Occipital lobe (tissue), 2 donors: Measurements from ENCODE around the gene PHGDH. TPM values are rescaled to one million over a fixed set of nuclear protein-coding genes. Genes with fewer than 3 reads are reported as not detected.

Experiments used
- DNase-seq: peaks from one replicate; lab custom pipeline; 2025; lab: John Stamatoyannopoulos, UW
- total RNA-seq: library from RNA; depleted of rRNA; stranded (reverse); fragments of >200 nt; gene quantifications from one replicate; pipeline ENCODE4 v1.2.3, GENCODE V29; 2014

The PHGDH gene
- total RNA-seq, 1 donor from 2014 or later, result 19.0 TPM

GRCh38 chr1:119790451-119791198, 78.9 kb downstream of the PHGDH start:
- no peak for DNase-seq

GRCh38 chr1:119791377-119791776, 79.6 kb downstream of the PHGDH start:
- DNase-seq, result no peak

Other genes starting within 250 kb of the PHGDH start
- not detected for gene HSD3B1, start 204.7 kb upstream of the PHGDH start, total RNA-seq
- 31.8 TPM for gene ZNF697, start 63.7 kb upstream of the PHGDH start, total RNA-seq
- not detected for gene HMGCS2, start 57.0 kb downstream of the PHGDH start, total RNA-seq
- not detected for gene REG4, start 99.5 kb downstream of the PHGDH start, total RNA-seq
- not detected for gene ADAM30, start 184.6 kb downstream of the PHGDH start, total RNA-seq